K562 (cell line): ENCODE results near the gene GARIN5B.

ENCODE experiments used
- CTCF ChIP-seq, 3 experiments: IDR thresholded peaks in 2 of 3; conservative IDR thresholded peaks in 1 of 3; 2 replicates each; pipeline ENCODE4 v1.5.1; 2011 to 2012; ENCODE audit warnings: low read length in 3 of 3, mild to moderate bottlenecking in 3 of 3, control low read depth in 2 of 3, improper control_type of control experiment in 1 of 3, inconsistent platforms in 1 of 3, low read depth in 1 of 3, mixed read lengths in 1 of 3, moderate library complexity in 1 of 3; ENCODE audit not compliant: insufficient read depth in 2 of 3
- ELF4 ChIP-seq: fragments of 450-650 bp; formaldehyde crosslinking; IDR thresholded peaks from 2 replicates; pipeline ENCODE4 v1.4.0; 2022; ENCODE audit warnings: missing genetic modification characterization
- PHF8 ChIP-seq: fragments of 200-600 bp; sonication (generic); IDR thresholded peaks from 2 replicates; pipeline ENCODE4 v1.6.1; 2012; ENCODE audit warnings: mixed run types, mild to moderate bottlenecking, inconsistent platforms, low read length, moderate library complexity, borderline replicate concordance
- USF2 ChIP-seq: sonication (generic); formaldehyde crosslinking; IDR thresholded peaks from 2 replicates; pipeline ENCODE4 v1.5.0; 2020; ENCODE audit warnings: missing genetic modification reagents
- ZNF79 ChIP-seq: fragments of 250-450 bp; sonication (Bioruptor Pico); IDR thresholded peaks from 2 replicates; pipeline ENCODE4 v1.4.0; 2020; ENCODE audit warnings: low read depth, mild to moderate bottlenecking, moderate library complexity

GRCh38 chr19:55400281-55401087 lies 37.4 kb upstream of the GARIN5B start:
- TF ChIP-seq ELF4 (CRISPR knock-in tag), result no peak
- TF ChIP-seq PHF8, result no peak
- no peak for TF ChIP-seq ZNF79 (CRISPR knock-in tag)
- no peak for TF ChIP-seq USF2 (CRISPR knock-in tag)
- TF ChIP-seq CTCF (IDR thresholded peaks at IDR 0.05 in 2 of 3, conservative IDR thresholded peaks at IDR 0.05 in 1 of 3; ENCODE audit: insufficient read depth in 2 of 3, low read depth in 1 of 3, low read length in 3 of 3), result no peak
